SK-N-SH treated with all-trans-retinoic acid at 6 μM for 48 hours (cell line): ENCODE measurements around the gene RCOR2.

Source experiments
- ATAC-seq: fragments of 200-7000 bp; cut with Tn5 transposase; 3 replicates; pipeline ENCODE4 v1.9.1; 2020; ENCODE audit warnings: mild to moderate bottlenecking, moderate library complexity
- ARNTL ChIP-seq: fragments of 450-650 bp; formaldehyde crosslinking; IDR thresholded peaks from 2 replicates; pipeline ENCODE4 v1.5.0; 2020; ENCODE audit warnings: low read depth, mild to moderate bottlenecking, moderate library complexity, borderline replicate concordance
- BACH2 ChIP-seq: fragments of 250-450 bp; sonication (Bioruptor Pico); IDR thresholded peaks from 2 replicates; pipeline ENCODE4 v1.9.0; 2021; ENCODE audit warnings: mild to moderate bottlenecking, borderline replicate concordance
- CSDC2 ChIP-seq: fragments of 250-450 bp; sonication (Bioruptor Pico); IDR thresholded peaks from 2 replicates; pipeline ENCODE4 v1.5.0; 2020; ENCODE audit warnings: mild to moderate bottlenecking, moderate library complexity
- ESRRG ChIP-seq: fragments of 250-450 bp; sonication (Bioruptor Pico); IDR thresholded peaks from 2 replicates; pipeline ENCODE4 v1.6.1; 2021; ENCODE audit warnings: mild to moderate bottlenecking
- ISL1 ChIP-seq: fragments of 250-450 bp; sonication (Bioruptor Pico); IDR thresholded peaks from 2 replicates; pipeline ENCODE4 v2.1.2; 2022; ENCODE audit warnings: mild to moderate bottlenecking, moderate library complexity
- OSR1 ChIP-seq: fragments of 250-450 bp; sonication (Bioruptor Pico); IDR thresholded peaks from 2 replicates; pipeline ENCODE4 v1.8.0; 2022; ENCODE audit warnings: moderate library complexity, mild to moderate bottlenecking, inconsistent platforms
- PPARA ChIP-seq: fragments of 250-450 bp; sonication (Bioruptor Pico); IDR thresholded peaks from 2 replicates; pipeline ENCODE4 v1.5.0; 2020; ENCODE audit warnings: mild to moderate bottlenecking, borderline replicate concordance
- RARB ChIP-seq: fragments of 250-450 bp; sonication (Bioruptor Pico); IDR thresholded peaks from 2 replicates; pipeline ENCODE4 v1.8.0; 2021; ENCODE audit warnings: mild to moderate bottlenecking, moderate library complexity
- TCF4 ChIP-seq: fragments of 250-450 bp; sonication (Bioruptor Pico); IDR thresholded peaks from 2 replicates; pipeline ENCODE4 v1.8.0; 2021; ENCODE audit warnings: mild to moderate bottlenecking, moderate library complexity, borderline replicate concordance
- TOX ChIP-seq: fragments of 250-450 bp; sonication (Bioruptor Pico); IDR thresholded peaks from 2 replicates; pipeline ENCODE4 v1.8.0; 2021; ENCODE audit warnings: mild to moderate bottlenecking, moderate library complexity, borderline replicate concordance
- ZFP3 ChIP-seq: fragments of 250-450 bp; sonication (Bioruptor Pico); IDR thresholded peaks from 2 replicates; pipeline ENCODE4 v1.5.0; 2020; ENCODE audit warnings: mild to moderate bottlenecking, moderate library complexity
- ZFP30 ChIP-seq: fragments of 450-650 bp; formaldehyde crosslinking; IDR thresholded peaks from 2 replicates; pipeline ENCODE4 v1.5.0; 2022; ENCODE audit warnings: mild to moderate bottlenecking, moderate library complexity
- ZNF565 ChIP-seq: fragments of 450-650 bp; formaldehyde crosslinking; conservative IDR thresholded peaks from 2 replicates; pipeline ENCODE4 v1.5.0; 2020; ENCODE audit warnings: low read depth, mild to moderate bottlenecking, moderate library complexity
- ZNF70 ChIP-seq: fragments of 450-650 bp; formaldehyde crosslinking; IDR thresholded peaks from 2 replicates; pipeline ENCODE4 v1.5.0; 2020; ENCODE audit warnings: mild to moderate bottlenecking, moderate library complexity
- ZNF8 ChIP-seq: fragments of 450-650 bp; formaldehyde crosslinking; IDR thresholded peaks from 2 replicates; pipeline ENCODE4 v1.5.0; 2020; ENCODE audit warnings: mild to moderate bottlenecking, moderate library complexity
- TF ChIP-seq, protein P1 (sequence below): fragments of 250-450 bp; sonication (Bioruptor Pico); IDR thresholded peaks from 2 replicates; pipeline ENCODE4 v1.5.1; 2020; ENCODE audit warnings: low read depth, mild to moderate bottlenecking, moderate library complexity
- TF ChIP-seq, protein P2 (sequence below): fragments of 250-450 bp; sonication (Bioruptor Pico); IDR thresholded peaks from 2 replicates; pipeline ENCODE4 v1.5.1; 2021; ENCODE audit warnings: mild to moderate bottlenecking, moderate library complexity
- TF ChIP-seq, protein P3 (sequence below): fragments of 250-450 bp; sonication (Bioruptor Pico); IDR thresholded peaks from 2 replicates; pipeline ENCODE4 v1.5.0; 2020; ENCODE audit warnings: mild to moderate bottlenecking, moderate library complexity
- TF ChIP-seq, protein P4 (sequence below): fragments of 250-450 bp; sonication (Bioruptor Pico); IDR thresholded peaks from 2 replicates; pipeline ENCODE4 v1.8.0; 2020; ENCODE audit warnings: mild to moderate bottlenecking, moderate library complexity, borderline replicate concordance
- TF ChIP-seq, protein P5 (sequence below): fragments of 250-450 bp; sonication (Bioruptor Pico); IDR thresholded peaks from 2 replicates; pipeline ENCODE4 v1.8.0; 2021; ENCODE audit warnings: low read depth, mild to moderate bottlenecking, moderate library complexity, borderline replicate concordance

Gene RCOR2

DNA sequence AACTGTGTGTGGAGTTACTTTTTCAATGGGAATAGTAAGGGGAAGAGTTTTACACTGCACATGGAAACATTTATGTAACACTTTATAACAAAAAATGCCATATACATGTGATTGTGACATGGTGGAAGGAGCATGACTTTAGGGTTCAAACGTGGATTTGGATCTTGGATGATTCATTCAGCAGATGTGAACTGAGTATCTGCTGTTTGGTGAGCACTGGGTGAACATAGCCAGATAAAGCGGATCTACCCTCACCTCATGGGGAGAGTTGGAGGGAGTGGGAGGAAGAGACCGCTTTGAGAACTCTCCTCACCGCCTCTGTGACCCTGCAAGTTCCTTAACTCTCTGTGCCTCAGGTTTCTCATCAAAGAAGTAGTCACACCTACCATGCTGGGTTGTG lies 24.9 kb upstream of the RCOR2 start:
- no peak for ATAC-seq
- TF ChIP-seq TOX (CRISPR knock-in tag), result no peak
- no peak for TF ChIP-seq TCF4 (CRISPR knock-in tag)
- TF ChIP-seq ISL1 (CRISPR knock-in tag), result no peak
- no peak for TF ChIP-seq ZFP3 (CRISPR knock-in tag)
- TF ChIP-seq ARNTL (CRISPR knock-in tag), result no peak
- TF ChIP-seq, protein P1, sequence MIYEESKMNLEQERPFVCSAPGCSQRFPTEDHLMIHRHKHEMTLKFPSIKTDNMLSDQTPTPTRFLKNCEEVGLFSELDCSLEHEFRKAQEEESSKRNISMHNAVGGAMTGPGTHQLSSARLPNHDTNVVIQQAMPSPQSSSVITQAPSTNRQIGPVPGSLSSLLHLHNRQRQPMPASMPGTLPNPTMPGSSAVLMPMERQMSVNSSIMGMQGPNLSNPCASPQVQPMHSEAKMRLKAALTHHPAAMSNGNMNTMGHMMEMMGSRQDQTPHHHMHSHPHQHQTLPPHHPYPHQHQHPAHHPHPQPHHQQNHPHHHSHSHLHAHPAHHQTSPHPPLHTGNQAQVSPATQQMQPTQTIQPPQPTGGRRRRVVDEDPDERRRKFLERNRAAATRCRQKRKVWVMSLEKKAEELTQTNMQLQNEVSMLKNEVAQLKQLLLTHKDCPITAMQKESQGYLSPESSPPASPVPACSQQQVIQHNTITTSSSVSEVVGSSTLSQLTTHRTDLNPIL, result no peak
- no peak for TF ChIP-seq ZNF565 (CRISPR knock-in tag)
- TF ChIP-seq, protein P2, sequence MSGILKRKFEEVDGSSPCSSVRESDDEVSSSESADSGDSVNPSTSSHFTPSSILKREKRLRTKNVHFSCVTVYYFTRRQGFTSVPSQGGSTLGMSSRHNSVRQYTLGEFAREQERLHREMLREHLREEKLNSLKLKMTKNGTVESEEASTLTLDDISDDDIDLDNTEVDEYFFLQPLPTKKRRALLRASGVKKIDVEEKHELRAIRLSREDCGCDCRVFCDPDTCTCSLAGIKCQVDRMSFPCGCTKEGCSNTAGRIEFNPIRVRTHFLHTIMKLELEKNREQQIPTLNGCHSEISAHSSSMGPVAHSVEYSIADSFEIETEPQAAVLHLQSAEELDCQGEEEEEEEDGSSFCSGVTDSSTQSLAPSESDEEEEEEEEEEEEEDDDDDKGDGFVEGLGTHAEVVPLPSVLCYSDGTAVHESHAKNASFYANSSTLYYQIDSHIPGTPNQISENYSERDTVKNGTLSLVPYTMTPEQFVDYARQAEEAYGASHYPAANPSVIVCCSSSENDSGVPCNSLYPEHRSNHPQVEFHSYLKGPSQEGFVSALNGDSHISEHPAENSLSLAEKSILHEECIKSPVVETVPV (CRISPR knock-in tag), result no peak
- TF ChIP-seq OSR1, result no peak
- no peak for TF ChIP-seq ZNF8 (CRISPR knock-in tag)
- TF ChIP-seq BACH2 (CRISPR knock-in tag), result no peak
- TF ChIP-seq ZFP30 (CRISPR knock-in tag), result no peak
- TF ChIP-seq, protein P3, sequence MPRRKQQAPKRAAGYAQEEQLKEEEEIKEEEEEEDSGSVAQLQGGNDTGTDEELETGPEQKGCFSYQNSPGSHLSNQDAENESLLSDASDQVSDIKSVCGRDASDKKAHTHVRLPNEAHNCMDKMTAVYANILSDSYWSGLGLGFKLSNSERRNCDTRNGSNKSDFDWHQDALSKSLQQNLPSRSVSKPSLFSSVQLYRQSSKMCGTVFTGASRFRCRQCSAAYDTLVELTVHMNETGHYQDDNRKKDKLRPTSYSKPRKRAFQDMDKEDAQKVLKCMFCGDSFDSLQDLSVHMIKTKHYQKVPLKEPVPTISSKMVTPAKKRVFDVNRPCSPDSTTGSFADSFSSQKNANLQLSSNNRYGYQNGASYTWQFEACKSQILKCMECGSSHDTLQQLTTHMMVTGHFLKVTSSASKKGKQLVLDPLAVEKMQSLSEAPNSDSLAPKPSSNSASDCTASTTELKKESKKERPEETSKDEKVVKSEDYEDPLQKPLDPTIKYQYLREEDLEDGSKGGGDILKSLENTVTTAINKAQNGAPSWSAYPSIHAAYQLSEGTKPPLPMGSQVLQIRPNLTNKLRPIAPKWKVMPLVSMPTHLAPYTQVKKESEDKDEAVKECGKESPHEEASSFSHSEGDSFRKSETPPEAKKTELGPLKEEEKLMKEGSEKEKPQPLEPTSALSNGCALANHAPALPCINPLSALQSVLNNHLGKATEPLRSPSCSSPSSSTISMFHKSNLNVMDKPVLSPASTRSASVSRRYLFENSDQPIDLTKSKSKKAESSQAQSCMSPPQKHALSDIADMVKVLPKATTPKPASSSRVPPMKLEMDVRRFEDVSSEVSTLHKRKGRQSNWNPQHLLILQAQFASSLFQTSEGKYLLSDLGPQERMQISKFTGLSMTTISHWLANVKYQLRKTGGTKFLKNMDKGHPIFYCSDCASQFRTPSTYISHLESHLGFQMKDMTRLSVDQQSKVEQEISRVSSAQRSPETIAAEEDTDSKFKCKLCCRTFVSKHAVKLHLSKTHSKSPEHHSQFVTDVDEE (CRISPR knock-in tag), result no peak
- TF ChIP-seq, protein P4, sequence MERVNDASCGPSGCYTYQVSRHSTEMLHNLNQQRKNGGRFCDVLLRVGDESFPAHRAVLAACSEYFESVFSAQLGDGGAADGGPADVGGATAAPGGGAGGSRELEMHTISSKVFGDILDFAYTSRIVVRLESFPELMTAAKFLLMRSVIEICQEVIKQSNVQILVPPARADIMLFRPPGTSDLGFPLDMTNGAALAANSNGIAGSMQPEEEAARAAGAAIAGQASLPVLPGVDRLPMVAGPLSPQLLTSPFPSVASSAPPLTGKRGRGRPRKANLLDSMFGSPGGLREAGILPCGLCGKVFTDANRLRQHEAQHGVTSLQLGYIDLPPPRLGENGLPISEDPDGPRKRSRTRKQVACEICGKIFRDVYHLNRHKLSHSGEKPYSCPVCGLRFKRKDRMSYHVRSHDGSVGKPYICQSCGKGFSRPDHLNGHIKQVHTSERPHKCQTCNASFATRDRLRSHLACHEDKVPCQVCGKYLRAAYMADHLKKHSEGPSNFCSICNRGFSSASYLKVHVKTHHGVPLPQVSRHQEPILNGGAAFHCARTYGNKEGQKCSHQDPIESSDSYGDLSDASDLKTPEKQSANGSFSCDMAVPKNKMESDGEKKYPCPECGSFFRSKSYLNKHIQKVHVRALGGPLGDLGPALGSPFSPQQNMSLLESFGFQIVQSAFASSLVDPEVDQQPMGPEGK (CRISPR knock-in tag), result no peak
- TF ChIP-seq, protein P5, sequence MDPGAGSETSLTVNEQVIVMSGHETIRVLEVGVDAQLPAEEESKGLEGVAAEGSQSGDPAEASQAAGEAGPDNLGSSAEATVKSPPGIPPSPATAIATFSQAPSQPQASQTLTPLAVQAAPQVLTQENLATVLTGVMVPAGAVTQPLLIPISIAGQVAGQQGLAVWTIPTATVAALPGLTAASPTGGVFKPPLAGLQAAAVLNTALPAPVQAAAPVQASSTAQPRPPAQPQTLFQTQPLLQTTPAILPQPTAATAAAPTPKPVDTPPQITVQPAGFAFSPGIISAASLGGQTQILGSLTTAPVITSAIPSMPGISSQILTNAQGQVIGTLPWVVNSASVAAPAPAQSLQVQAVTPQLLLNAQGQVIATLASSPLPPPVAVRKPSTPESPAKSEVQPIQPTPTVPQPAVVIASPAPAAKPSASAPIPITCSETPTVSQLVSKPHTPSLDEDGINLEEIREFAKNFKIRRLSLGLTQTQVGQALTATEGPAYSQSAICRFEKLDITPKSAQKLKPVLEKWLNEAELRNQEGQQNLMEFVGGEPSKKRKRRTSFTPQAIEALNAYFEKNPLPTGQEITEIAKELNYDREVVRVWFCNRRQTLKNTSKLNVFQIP, result no peak
- no peak for TF ChIP-seq RARB (CRISPR knock-in tag)
- no peak for TF ChIP-seq PPARA (CRISPR knock-in tag)
- TF ChIP-seq ZNF70 (CRISPR knock-in tag), result no peak
- TF ChIP-seq CSDC2, result no peak

DNA sequence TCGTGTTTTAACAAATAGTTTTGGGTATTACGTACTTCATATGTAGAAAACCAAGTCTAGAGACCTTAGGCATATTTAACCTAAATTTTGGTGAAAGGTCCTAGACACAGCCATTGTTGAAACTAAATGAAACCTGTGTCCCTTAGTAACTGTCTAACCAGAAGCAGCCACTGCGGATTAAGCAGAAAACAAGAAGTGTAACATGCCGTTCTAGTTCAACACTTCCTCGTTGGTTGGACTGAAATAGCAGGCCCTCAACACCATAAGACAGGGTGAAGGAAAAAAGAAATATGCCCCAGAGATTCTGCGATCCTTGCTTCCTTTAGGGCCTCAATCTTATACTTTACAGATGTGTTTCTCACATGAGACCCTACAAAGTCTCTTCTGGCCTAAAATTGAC lies 23.8 kb upstream of the RCOR2 start:
- TF ChIP-seq OSR1 (no peak), RARB (CRISPR knock-in tag) (no peak), ESRRG (CRISPR knock-in tag) (no peak), ISL1 (CRISPR knock-in tag) (no peak), ARNTL (CRISPR knock-in tag) (no peak), ZNF565 (CRISPR knock-in tag) (no peak)
- TF ChIP-seq, protein P5, result no peak
- TF ChIP-seq, protein P2 (CRISPR knock-in tag), result no peak
- TF ChIP-seq, protein P4 (CRISPR knock-in tag), result no peak
- ATAC-seq, result no peak
